ENCODE results near the gene DNAH1.

DNA sequence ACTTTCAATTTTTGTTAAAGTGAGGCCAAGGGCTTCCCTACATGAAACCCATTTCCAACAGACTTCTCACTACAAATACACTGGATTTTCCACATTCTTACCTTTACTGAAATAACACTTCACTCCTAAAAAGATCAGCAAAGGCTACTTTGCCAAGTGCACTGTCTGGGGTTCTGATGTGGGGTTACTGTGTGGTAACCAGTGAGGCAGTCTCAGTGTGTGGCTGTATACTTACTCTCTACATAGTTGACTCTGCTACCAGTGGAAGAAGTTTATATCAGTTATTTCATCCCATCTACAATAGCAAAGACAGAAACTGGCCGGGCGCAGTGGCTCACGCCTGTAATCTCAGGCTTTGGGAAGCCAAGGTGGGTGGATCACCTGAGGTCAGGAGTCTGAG, 43.3 kb upstream of the DNAH1 start:
- TF ChIP-seq EZH2 (IDR thresholded peaks at IDR 0.05; ENCODE audit: low read depth), result no peak
- TF ChIP-seq, protein P1, sequence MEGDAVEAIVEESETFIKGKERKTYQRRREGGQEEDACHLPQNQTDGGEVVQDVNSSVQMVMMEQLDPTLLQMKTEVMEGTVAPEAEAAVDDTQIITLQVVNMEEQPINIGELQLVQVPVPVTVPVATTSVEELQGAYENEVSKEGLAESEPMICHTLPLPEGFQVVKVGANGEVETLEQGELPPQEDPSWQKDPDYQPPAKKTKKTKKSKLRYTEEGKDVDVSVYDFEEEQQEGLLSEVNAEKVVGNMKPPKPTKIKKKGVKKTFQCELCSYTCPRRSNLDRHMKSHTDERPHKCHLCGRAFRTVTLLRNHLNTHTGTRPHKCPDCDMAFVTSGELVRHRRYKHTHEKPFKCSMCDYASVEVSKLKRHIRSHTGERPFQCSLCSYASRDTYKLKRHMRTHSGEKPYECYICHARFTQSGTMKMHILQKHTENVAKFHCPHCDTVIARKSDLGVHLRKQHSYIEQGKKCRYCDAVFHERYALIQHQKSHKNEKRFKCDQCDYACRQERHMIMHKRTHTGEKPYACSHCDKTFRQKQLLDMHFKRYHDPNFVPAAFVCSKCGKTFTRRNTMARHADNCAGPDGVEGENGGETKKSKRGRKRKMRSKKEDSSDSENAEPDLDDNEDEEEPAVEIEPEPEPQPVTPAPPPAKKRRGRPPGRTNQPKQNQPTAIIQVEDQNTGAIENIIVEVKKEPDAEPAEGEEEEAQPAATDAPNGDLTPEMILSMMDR (conservative IDR thresholded peaks at IDR 0.05), result no peak

Measured in PC-9 (cell line).